DND-41 (cell line): ENCODE data around the gene SLFN12L.

Source experiments
- EZH2 ChIP-seq: IDR thresholded peaks from 3 replicates; pipeline ENCODE4 v1.6.1; 2012; ENCODE audit warnings: borderline replicate concordance, low read depth, mild to moderate bottlenecking, moderate library complexity, low read length, inconsistent platforms; ENCODE audit not compliant: severe bottlenecking
- TF ChIP-seq, protein P1 (sequence below): IDR thresholded peaks from 2 replicates; pipeline ENCODE4 v1.5.1; 2012; ENCODE audit warnings: borderline replicate concordance, low read length, moderate library complexity, mild to moderate bottlenecking; ENCODE audit not compliant: poor library complexity, severe bottlenecking; ENCODE audit errors: extremely low read depth

DNA sequence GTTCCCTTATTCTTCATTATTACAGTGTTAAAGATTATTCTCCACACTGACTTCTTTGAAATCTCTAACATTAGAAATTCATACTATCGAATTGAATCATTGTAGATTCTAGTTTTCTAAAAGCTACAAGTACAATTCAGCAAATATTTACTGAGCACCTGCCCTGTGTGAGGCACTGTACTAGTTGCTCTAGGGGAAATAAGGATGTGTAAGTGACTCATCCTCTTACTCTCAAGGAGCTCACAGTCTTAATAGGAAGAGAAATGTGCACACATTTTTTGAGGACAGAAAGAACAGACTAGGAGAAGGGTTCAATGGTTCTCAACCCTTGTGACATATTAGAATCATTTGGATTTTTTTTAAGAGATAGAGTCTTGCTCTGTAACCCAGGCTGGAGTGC, 7.7 kb upstream of the SLFN12L start:
- no peak for TF ChIP-seq EZH2
- TF ChIP-seq, protein P1, sequence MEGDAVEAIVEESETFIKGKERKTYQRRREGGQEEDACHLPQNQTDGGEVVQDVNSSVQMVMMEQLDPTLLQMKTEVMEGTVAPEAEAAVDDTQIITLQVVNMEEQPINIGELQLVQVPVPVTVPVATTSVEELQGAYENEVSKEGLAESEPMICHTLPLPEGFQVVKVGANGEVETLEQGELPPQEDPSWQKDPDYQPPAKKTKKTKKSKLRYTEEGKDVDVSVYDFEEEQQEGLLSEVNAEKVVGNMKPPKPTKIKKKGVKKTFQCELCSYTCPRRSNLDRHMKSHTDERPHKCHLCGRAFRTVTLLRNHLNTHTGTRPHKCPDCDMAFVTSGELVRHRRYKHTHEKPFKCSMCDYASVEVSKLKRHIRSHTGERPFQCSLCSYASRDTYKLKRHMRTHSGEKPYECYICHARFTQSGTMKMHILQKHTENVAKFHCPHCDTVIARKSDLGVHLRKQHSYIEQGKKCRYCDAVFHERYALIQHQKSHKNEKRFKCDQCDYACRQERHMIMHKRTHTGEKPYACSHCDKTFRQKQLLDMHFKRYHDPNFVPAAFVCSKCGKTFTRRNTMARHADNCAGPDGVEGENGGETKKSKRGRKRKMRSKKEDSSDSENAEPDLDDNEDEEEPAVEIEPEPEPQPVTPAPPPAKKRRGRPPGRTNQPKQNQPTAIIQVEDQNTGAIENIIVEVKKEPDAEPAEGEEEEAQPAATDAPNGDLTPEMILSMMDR = no peak
